PC-9 (cell line): ENCODE measurements around the gene RNF121. TPM values are rescaled to one million over a fixed set of nuclear protein-coding genes. Genes with fewer than 3 reads are reported as not detected.

Source experiments
- BruUV-seq: library from RNA; stranded (reverse); fragments of 400-500 nt; replicated peaks from 2 replicates; lab custom pipeline; 2021; lab: Mats Ljungman, UMichigan
- CTCF ChIA-PET: fragments of 300-600 bp; sonication (Branson Sonifier 250); formaldehyde crosslinking; loops from one replicate; lab custom pipeline; 2022; ENCODE audit warnings: antibody characterized with exemption; lab: Charles Lee
- POLR2A ChIA-PET: fragments of 300-600 bp; sonication (Branson Sonifier 250); formaldehyde crosslinking; loops from one replicate; lab custom pipeline; 2022; ENCODE audit warnings: antibody characterized with exemption; ENCODE audit not compliant: unreplicated experiment; lab: Charles Lee
- DNase-seq, 2 experiments: peaks; one replicate each; pipeline versions ENCODE4 v3.0.0 to v3.0.0-alpha.2; 2015 to 2022; ENCODE audit warnings: mixed read lengths in 1 of 2
- H2AFZ ChIP-seq: fragments of 200-600 bp; sonication (generic); 2 replicates; pipeline ENCODE4 v1.8.1; 2017; ENCODE audit warnings: antibody characterized with exemption
- H3F3A ChIP-seq: fragments of 200-600 bp; sonication (generic); 2 replicates; pipeline ENCODE4 v1.8.1; 2017; ENCODE audit warnings: antibody characterized with exemption, mild to moderate bottlenecking, low read depth; ENCODE audit not compliant: insufficient read depth
- H3K27ac ChIP-seq: fragments of 200-600 bp; sonication (generic); 2 replicates; pipeline ENCODE4 v1.6.1; 2016; ENCODE audit warnings: mixed run types
- H3K27me3 ChIP-seq: fragments of 200-600 bp; sonication (generic); 2 replicates; pipeline ENCODE4 v1.6.1; 2016; ENCODE audit warnings: low read depth, mixed run types; ENCODE audit not compliant: insufficient read depth
- H3K36me3 ChIP-seq: fragments of 200-600 bp; sonication (generic); 2 replicates; pipeline ENCODE4 v1.6.1; 2016; ENCODE audit warnings: low read depth, mixed run types
- H3K4me1 ChIP-seq: fragments of 200-600 bp; sonication (generic); replicated peaks from 2 replicates; pipeline ENCODE4 v1.6.1; 2016; ENCODE audit warnings: mixed run types; ENCODE audit not compliant: insufficient read depth
- H3K4me2 ChIP-seq: fragments of 200-600 bp; sonication (generic); 2 replicates; pipeline ENCODE4 v1.6.1; 2017; ENCODE audit warnings: mixed run types
- H3K4me3 ChIP-seq: fragments of 200-600 bp; sonication (generic); 2 replicates; pipeline ENCODE4 v1.6.1; 2016; ENCODE audit warnings: mixed run types
- H3K79me2 ChIP-seq: fragments of 200-600 bp; sonication (generic); 2 replicates; pipeline ENCODE4 v1.6.1; 2017; ENCODE audit warnings: low read depth, mixed run types
- H3K9me2 ChIP-seq: fragments of 200-600 bp; sonication (generic); 2 replicates; pipeline ENCODE4 v1.8.1; 2017; ENCODE audit warnings: mild to moderate bottlenecking; ENCODE audit not compliant: insufficient read depth
- H3K9me3 ChIP-seq: fragments of 200-600 bp; sonication (generic); 2 replicates; pipeline ENCODE4 v1.8.1; 2016; ENCODE audit warnings: low read depth; ENCODE audit not compliant: insufficient read depth
- H4K20me1 ChIP-seq: fragments of 200-600 bp; sonication (generic); 2 replicates; pipeline ENCODE4 v1.8.1; 2017; ENCODE audit not compliant: insufficient read depth
- CTCF ChIP-seq: fragments of 200-600 bp; sonication (generic); conservative IDR thresholded peaks from 2 replicates; pipeline ENCODE4 v1.6.1; 2017; ENCODE audit warnings: mixed run types, antibody characterized with exemption, mild to moderate bottlenecking, moderate library complexity
- EZH2 ChIP-seq: fragments of 200-600 bp; sonication (generic); IDR thresholded peaks from 2 replicates; pipeline ENCODE4 v1.8.0; 2017; ENCODE audit warnings: antibody characterized with exemption, low read depth
- intact Hi-C: fragments of 100-400 bp; cut with micrococcal nuclease; formaldehyde crosslinking; loops from one replicate; pipeline ENCODE4 v1.10.0; 2022; ENCODE audit not compliant: unreplicated experiment
- total RNA-seq: library from RNA; stranded (reverse); gene quantifications from 2 replicates; pipeline ENCODE4 v1.2.3, GENCODE V29; 2021

Gene RNF121
- total RNA-seq, 1 experiment from 2014 or later = 41.2 TPM

DNA sequence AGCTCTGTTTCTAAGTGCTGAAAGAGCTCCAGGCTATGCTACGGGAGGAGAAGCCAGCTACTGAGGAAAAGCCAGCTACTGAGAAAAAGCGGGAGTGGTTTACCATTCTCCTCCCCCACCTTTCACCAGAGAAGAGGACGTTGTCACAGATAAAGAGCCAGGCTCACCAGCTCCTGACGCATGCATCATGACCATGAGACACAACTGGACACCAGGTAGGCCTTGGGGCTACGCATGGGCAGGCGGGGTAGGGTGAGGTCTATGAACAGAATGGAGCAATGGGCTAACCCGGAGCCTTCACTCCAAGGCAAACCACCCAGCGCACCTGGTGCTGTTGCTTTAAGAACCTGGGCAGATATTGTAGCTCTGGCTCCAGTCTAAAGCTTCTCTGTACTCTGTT is 71.0 kb downstream of the RNF121 start:
- DNase-seq = no peak
- no TSS peak for BruUV-seq
- H3K4me2 ChIP-seq = no peak overlapping the region
- POLR2A ChIA-PET = interaction anchor here (0.5 kb wide), 1 partner anchor 74 kb away, joined by 18 read pairs; no protein-coding TSS in a partner anchor
- no peaks in the 10 kb centered on the region for H3K9me3 ChIP-seq
- H3K9me2 ChIP-seq = no peaks in the 10 kb centered on the region
- CTCF ChIA-PET = no interaction called here
- no peak overlapping the region for H3K27ac ChIP-seq
- 0 out of 2 replicates have a peak, but pooled peaks cover 11% of the 10 kb centered on the region for H3K36me3 ChIP-seq
- H3F3A ChIP-seq = peaks cover 23% of the 10 kb centered on the region; the same call in 1 of the 2 replicates
- no peaks in the 10 kb centered on the region for H3K79me2 ChIP-seq
- intact Hi-C loops = no loop called here
- no peak overlapping the region for H3K4me3 ChIP-seq
- H2AFZ ChIP-seq = no peak overlapping the region
- H4K20me1 ChIP-seq = peaks cover 3% of the 10 kb centered on the region; the same call in 1 of the 2 replicates
- no peak for TF ChIP-seq CTCF
- no peaks in the 10 kb centered on the region for H3K4me1 ChIP-seq
- no peaks in the 10 kb centered on the region for H3K27me3 ChIP-seq

GRCh38 chr11:72000202-72000867 is 71.5 kb downstream of the RNF121 start:
- CTCF ChIA-PET = interaction anchor here (0.7 kb wide), 1 partner anchor 18 kb away, joined by 3 read pairs; no protein-coding TSS in a partner anchor
- H3K9me3 ChIP-seq = no peaks in the 10 kb centered on the region
- intact Hi-C loops = no loop called here
- no TSS peak for BruUV-seq
- H3K36me3 ChIP-seq = 0 out of 2 replicates have a peak, but pooled peaks cover 11% of the 10 kb centered on the region
- H3K27me3 ChIP-seq = no peaks in the 10 kb centered on the region
- no peak overlapping the region for H3K4me2 ChIP-seq
- H3K27ac ChIP-seq = no peak overlapping the region
- no peak overlapping the region for H3K4me3 ChIP-seq
- no peaks in the 10 kb centered on the region for H3K79me2 ChIP-seq
- no peak for DNase-seq
- peaks cover 3% of the 10 kb centered on the region; the same call in 1 of the 2 replicates for H4K20me1 ChIP-seq
- H2AFZ ChIP-seq = no peak overlapping the region
- TF ChIP-seq CTCF (no peak), EZH2 (no peak)
- peaks cover 26% of the 10 kb centered on the region; the same call in 1 of the 2 replicates for H3F3A ChIP-seq
- no peaks in the 10 kb centered on the region for H3K4me1 ChIP-seq
- POLR2A ChIA-PET = interaction anchor here (0.5 kb wide), 1 partner anchor 73 kb away, joined by 18 read pairs; no protein-coding TSS in a partner anchor
- H3K9me2 ChIP-seq = no peaks in the 10 kb centered on the region

- Histone ChIP-seq H3K27me3 (no peaks in the 10 kb centered on the region), H3K4me1 (no peaks in the 10 kb centered on the region), H3K9me3 (no peaks in the 10 kb centered on the region), H3K4me3 (no peak overlapping the region), H2AFZ (no peak overlapping the region), H3F3A (peaks cover 26% of the 10 kb centered on the region; the same call in 1 of the 2 replicates), H4K20me1 (peaks cover 3% of the 10 kb centered on the region; the same call in 1 of the 2 replicates), H3K9me2 (no peaks in the 10 kb centered on the region), H3K36me3 (0 out of 2 replicates have a peak, but pooled peaks cover 11% of the 10 kb centered on the region), H3K79me2 (no peaks in the 10 kb centered on the region), H3K4me2 (no peak overlapping the region), H3K27ac (no peak overlapping the region)
- TF ChIP-seq EZH2 (no peak), CTCF (no peak)
- ChIA-PET POLR2A (no interaction called here), CTCF (interaction anchor here (0.7 kb wide), 1 partner anchor 19 kb away, joined by 3 read pairs; no protein-coding TSS in a partner anchor)
- BruUV-seq = no TSS peak
- intact Hi-C loops = no loop called here
- DNase-seq = no peak
These were observed 72.4 kb downstream of the RNF121 start for GRCh38 chr11:72001285-72001684.
